AG09319 (cell line): ENCODE results near the gene SAMD8.
"Not testable (repeated sequence)": the region's sequence is repeated elsewhere in the genome, so short reads cannot be mapped to it uniquely, and the experiment has no call there.

Source experiments
- DNase-seq: peaks from one replicate; pipeline ENCODE4 v3.0.0-alpha.2; 2010; ENCODE audit warnings: low read depth; ENCODE audit errors: extremely low read depth
- TF ChIP-seq, protein P1 (sequence below): IDR thresholded peaks from 2 replicates; pipeline ENCODE4 v1.5.1; 2011; ENCODE audit warnings: low read depth, mild to moderate bottlenecking, inconsistent platforms, low read length, moderate library complexity

The SAMD8 gene

DNA sequence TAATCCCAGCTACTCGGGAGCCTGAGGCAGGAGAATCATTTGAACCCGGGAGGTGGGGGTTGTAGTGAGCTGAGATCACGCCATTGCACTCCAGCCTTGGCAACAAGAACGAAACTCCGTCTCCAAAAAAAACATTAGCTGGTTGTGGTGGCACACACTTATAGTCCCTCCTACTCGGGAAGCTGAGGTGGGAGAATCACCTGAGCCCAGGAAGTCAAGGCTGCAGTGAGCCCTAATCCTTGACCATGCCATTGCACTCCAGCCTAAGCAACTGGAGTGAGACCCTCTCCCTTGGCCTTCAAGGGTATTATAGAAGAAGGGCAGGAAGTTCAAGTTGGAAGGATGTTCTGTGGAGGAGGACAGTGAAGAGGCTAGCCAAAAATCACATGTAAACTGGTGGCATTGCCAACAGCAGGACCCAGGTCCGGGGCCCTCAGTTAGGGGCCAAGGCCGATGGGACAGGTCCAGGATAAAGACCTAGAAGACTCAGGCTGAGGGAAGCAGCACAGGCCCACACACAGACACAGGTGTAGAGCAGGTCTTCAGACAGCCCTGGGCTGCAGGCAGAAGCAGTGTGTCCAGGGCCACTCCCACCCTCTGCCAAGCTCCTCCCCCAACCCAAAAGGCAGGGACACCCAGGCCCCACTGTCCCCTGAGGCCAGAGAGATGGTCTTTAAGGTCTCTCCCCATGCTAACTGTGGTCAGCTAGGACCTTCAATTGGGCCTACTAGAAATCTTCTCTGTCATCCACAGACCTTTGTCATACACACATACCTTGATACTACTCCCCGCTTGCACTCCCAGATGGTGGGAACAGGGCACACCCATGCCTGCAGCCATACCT is 8.4 kb upstream of the SAMD8 start:
- TF ChIP-seq, protein P1, sequence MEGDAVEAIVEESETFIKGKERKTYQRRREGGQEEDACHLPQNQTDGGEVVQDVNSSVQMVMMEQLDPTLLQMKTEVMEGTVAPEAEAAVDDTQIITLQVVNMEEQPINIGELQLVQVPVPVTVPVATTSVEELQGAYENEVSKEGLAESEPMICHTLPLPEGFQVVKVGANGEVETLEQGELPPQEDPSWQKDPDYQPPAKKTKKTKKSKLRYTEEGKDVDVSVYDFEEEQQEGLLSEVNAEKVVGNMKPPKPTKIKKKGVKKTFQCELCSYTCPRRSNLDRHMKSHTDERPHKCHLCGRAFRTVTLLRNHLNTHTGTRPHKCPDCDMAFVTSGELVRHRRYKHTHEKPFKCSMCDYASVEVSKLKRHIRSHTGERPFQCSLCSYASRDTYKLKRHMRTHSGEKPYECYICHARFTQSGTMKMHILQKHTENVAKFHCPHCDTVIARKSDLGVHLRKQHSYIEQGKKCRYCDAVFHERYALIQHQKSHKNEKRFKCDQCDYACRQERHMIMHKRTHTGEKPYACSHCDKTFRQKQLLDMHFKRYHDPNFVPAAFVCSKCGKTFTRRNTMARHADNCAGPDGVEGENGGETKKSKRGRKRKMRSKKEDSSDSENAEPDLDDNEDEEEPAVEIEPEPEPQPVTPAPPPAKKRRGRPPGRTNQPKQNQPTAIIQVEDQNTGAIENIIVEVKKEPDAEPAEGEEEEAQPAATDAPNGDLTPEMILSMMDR, result no peak
- DNase-seq, result no peak

DNA sequence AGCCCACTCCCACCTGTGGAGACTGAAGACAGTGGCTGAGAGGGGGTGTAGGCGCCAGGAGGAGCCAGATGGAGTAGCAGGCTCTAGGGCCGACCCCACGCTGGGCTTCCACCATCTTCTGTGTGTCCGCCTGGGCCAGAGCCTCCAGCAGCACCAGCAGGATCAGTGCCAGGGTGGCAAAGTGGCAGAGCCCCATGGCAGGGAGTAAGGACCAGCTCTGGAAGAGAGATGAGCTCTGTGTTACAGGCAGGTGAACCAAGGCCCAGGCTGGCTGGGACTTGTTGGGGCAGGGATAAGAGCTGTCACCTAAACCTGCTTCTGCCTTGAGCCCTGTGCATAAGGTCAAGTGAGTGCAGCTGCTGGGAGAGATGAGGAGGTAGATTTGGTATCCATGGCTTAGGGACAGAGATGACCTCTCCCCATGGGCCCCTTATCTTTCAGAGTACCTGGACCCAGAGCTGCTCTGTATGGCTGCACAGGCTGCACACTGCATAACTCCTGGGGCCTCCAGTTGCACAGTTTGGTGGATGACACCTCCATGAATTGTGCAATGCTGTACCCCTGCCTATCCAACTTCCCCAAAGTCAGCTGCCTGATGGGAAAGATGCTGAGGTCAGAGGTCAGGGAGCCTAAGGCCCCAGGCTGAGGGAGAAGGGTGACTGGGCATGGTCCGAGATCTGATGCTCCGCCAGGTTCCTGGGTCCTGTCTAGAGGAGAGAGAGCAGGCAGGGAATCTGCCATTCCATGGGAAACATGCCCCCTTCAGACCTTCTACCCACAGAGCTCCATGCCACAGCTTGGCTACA is 7.4 kb upstream of the SAMD8 start:
- DNase-seq, result no peak
- TF ChIP-seq, protein P1, result no peak

DNA sequence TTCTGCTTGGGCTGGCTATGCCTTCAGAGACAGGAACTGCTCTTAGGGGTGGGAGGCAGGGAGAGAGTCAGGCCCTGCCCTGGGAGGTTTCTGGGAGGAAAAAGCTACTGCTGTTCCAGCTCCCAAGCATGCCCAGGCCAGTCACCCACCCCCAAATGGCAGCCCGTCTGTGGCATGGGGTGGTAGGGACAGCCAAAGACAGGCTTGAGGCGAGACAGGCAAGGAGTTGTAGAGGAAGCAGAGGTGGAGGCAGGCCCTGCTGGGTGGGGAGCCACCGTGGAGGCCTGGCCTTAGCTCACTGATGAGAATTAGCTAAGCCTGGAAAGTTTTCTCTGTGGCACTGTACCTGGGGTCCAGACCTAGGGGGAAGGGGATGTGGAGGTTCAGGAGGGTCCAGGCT is 6.6 kb upstream of the SAMD8 start:
- DNase-seq, result no peak
- TF ChIP-seq, protein P1, result no peak

DNA sequence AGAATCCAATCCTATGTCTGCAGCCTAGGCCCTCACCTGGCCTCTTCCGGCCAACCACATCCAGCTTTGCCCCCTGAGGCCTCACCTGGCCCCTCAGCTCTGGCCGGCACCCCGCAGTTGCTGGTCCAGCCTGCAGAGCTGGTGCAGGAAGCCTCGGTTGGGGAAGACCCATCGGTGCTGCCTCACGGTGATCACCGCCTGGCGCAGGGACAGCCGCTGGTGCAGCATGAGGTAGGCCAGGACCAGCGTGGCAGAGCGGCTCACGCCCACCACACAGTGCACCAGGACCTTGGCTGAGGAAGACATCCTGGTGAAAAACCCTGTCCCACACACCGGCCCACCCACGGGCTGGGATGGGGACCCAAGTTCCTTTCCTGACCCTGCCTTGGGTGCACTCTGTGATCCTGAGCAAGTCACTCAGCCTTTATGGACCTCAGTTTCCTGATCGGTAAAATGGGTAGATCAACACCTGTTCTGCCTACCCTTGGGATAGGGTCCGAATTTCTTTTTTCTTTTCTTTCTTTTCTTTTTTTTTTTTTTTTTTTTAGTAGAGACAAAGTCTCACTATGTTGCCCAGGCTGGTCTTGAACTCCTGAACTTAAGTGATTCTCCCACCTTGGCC is 5.8 kb upstream of the SAMD8 start:
- TF ChIP-seq, protein P1, result no peak
- DNase-seq, result no peak

DNA sequence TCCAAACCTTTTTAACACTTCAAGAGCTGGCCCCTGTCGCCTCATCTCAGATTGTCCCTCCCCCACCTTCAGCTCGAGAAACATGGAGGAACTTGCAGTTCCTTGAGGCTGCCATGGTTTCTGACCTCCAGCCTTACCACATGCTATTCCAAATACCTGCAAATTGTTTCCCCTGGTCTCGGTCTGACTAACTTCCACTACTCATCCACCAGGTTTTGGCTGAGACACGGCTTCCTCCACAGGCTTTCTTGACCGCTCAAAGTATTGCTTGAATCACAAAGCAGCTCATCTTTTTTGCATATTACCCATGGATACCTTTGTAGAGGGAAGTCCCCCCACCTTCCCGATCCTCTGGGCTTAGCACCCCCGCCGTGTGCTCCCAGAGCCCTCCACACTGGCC is 5.2 kb upstream of the SAMD8 start:
- TF ChIP-seq, protein P1, result no peak
- DNase-seq, result no peak

DNA sequence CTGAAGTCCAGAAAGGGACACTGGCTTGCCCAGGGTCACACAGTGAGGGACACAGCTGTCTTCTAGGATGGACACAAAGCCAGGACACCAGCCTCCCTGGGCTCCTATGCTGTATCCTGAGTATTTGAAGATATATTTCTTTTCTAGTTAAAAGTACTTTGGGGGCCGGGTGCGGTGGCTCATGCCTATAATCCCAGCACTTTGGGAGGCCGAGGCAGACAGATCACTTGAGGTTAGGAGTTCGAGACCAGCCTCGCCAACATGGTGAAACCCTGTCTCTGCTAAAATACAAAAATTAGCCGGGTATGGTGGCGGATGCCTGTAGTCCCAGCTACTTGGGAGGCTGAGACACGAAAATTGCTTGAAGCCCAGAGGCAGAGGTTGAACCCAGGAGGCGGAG is 4.6 kb upstream of the SAMD8 start:
- not testable (repeated sequence) for DNase-seq

DNA sequence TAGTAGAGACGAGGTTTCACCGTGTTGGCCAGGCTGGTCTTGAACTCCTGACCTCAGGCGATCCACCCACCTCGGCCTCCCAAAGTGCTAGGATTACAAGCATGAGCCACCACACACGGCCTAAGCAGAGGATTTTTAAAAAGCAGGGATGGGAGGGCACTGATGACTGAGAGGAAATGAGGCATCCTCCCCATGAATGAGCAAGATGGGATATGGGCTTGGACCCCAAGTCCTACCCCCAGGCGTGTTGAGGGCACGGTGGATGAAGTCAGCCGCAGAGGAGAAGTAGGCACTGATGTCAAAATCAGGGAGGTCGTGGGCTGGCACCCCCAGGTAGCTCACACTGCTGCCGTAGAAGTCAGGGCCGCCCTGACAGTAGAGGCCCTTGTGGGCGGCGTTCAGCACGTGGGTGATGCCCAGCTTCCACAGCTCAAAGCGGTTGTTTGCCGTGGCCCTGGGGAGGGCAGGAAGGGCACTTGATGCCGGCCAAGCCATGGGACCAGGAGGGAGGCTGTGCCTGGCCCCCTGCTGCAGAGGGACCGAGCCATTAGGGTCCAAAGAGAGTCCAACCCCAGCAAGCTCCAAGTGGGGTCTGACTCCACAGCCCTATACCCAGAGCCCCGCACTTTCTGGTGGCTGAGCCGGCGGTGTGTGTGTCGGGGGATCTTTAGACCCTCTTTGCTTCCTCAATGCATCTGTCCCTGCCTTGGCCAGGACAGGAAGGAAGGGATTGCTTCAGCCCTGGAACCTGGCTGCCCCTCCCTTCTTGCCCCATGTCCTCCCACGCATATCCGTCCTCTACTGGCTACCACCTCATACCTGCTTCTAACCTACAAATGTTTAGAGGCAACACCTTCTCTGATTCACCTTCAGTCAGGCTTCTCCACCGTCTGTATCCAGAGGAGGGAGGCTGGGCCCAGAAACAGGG is 3.4 kb upstream of the SAMD8 start:
- DNase-seq, result no peak
- TF ChIP-seq, protein P1, result no peak
